Medulla oblongata (tissue), 1 donor: Measurements from ENCODE around the gene GAB3.
A peak's percentile ranks its signal among the peaks of the same experiment; 100 is the strongest.
"Not testable (repeated sequence)": the region's sequence is repeated elsewhere in the genome, so short reads cannot be mapped to it uniquely, and the experiment has no call there.

ENCODE experiments used
- DNase-seq: peaks from one replicate; pipeline ENCODE4 v3.0.0-alpha.2; 2015; ENCODE audit errors: extremely low spot score

GAB3 gene

GRCh38 chrX:154720067-154720466 is 30.8 kb downstream of the GAB3 start:
- no peak for DNase-seq

GRCh38 chrX:154719132-154719675 is 31.7 kb downstream of the GAB3 start:
- peak; percentile 14 for DNase-seq

GRCh38 chrX:154718616-154719015 is 32.3 kb downstream of the GAB3 start:
- peak; percentile 45 for DNase-seq

GRCh38 chrX:154717824-154718223 is 33.1 kb downstream of the GAB3 start:
- DNase-seq, result no peak

- DNase-seq, result no peak
Observed at GRCh38 chrX:154715825-154716224, 35.1 kb downstream of the GAB3 start.

- DNase-seq, result peak; percentile 66
Observed at GRCh38 chrX:154714925-154715324, 36.0 kb downstream of the GAB3 start.

- no peak for DNase-seq
Observed at GRCh38 chrX:154712781-154713740, 37.8 kb downstream of the GAB3 start.

GRCh38 chrX:154711264-154711663 is 39.6 kb downstream of the GAB3 start:
- no peak for DNase-seq

- no peak for DNase-seq
Observed at GRCh38 chrX:154710309-154710708, 40.6 kb downstream of the GAB3 start.

GRCh38 chrX:154698630-154699248 is 52.1 kb downstream of the GAB3 start:
- DNase-seq, result no peak

GRCh38 chrX:154696676-154697045 is 54.2 kb downstream of the GAB3 start:
- DNase-seq, result no peak

- DNase-seq, result no peak
Observed at GRCh38 chrX:154695911-154696675, 54.8 kb downstream of the GAB3 start.

- DNase-seq, result no peak
Observed at GRCh38 chrX:154693394-154693793, 57.5 kb downstream of the GAB3 start.

GRCh38 chrX:154690438-154690837 is 60.4 kb downstream of the GAB3 start:
- DNase-seq, result not testable (repeated sequence)

GRCh38 chrX:154672084-154672483 is 78.8 kb downstream of the GAB3 start:
- DNase-seq, result not testable (repeated sequence)

- not testable (repeated sequence) for DNase-seq
Observed at GRCh38 chrX:154670848-154671247, 80.0 kb downstream of the GAB3 start.

- DNase-seq, result peak; percentile 14
Observed at GRCh38 chrX:154661899-154662298, 89.0 kb downstream of the GAB3 start.

- DNase-seq, result no peak
Observed at GRCh38 chrX:154661170-154661569, 89.7 kb downstream of the GAB3 start.

GRCh38 chrX:154660541-154660940 is 90.3 kb downstream of the GAB3 start:
- no peak for DNase-seq

- DNase-seq, result no peak
Observed at GRCh38 chrX:154658957-154659356, 91.9 kb downstream of the GAB3 start.

- no peak for DNase-seq
Observed at GRCh38 chrX:154658187-154658586, 92.7 kb downstream of the GAB3 start.

GRCh38 chrX:154657226-154657805 is 93.6 kb downstream of the GAB3 start:
- DNase-seq, result no peak
